ENCODE data around the gene ICOSLG.
A peak's percentile ranks its signal among the peaks of the same experiment; 100 is the strongest.
"Not testable (repeated sequence)": the region's sequence is repeated elsewhere in the genome, so short reads cannot be mapped to it uniquely, and the experiment has no call there.

Gene ICOSLG

GRCh38 chr21:44286086-44286715 is 45.5 kb upstream of the ICOSLG start:
- TF ChIP-seq EZH2phosphoT487 (IDR thresholded peaks at IDR 0.05; ENCODE audit: low read depth) (no peak), CTCF (IDR thresholded peaks at IDR 0.05; ENCODE audit: low read depth, low read length) (no peak)
- H3K36me3 ChIP-seq (replicated peaks; ENCODE audit: low read depth, low read length), result no peaks in the 10 kb centered on the region
- H3K9me3 ChIP-seq (ENCODE audit: insufficient read depth, low read length), result no peaks in the 10 kb centered on the region
- H3K4me1 ChIP-seq (ENCODE audit: low read length), result peaks cover 67% of the 10 kb centered on the region
- H3K4me3 ChIP-seq (ENCODE audit: low read length), result peak overlapping the region; percentile 59; the same call in 1 of the 2 replicates
- no peak overlapping the region for H3K27ac ChIP-seq (ENCODE audit: low read length)
- no peak overlapping the region for H3K9ac ChIP-seq (ENCODE audit: low read length)
- no peaks in the 10 kb centered on the region for H4K20me1 ChIP-seq (ENCODE audit: insufficient read depth, low read length)
- H3K79me2 ChIP-seq (ENCODE audit: low read length), result no peaks in the 10 kb centered on the region
- H3K4me2 ChIP-seq (ENCODE audit: low read length), result peak overlapping the region; percentile 58
- no peaks in the 10 kb centered on the region for H3K27me3 ChIP-seq (ENCODE audit: low read depth, low read length)
- no peak overlapping the region for H2AFZ ChIP-seq (ENCODE audit: low read depth, low read length)

DNA sequence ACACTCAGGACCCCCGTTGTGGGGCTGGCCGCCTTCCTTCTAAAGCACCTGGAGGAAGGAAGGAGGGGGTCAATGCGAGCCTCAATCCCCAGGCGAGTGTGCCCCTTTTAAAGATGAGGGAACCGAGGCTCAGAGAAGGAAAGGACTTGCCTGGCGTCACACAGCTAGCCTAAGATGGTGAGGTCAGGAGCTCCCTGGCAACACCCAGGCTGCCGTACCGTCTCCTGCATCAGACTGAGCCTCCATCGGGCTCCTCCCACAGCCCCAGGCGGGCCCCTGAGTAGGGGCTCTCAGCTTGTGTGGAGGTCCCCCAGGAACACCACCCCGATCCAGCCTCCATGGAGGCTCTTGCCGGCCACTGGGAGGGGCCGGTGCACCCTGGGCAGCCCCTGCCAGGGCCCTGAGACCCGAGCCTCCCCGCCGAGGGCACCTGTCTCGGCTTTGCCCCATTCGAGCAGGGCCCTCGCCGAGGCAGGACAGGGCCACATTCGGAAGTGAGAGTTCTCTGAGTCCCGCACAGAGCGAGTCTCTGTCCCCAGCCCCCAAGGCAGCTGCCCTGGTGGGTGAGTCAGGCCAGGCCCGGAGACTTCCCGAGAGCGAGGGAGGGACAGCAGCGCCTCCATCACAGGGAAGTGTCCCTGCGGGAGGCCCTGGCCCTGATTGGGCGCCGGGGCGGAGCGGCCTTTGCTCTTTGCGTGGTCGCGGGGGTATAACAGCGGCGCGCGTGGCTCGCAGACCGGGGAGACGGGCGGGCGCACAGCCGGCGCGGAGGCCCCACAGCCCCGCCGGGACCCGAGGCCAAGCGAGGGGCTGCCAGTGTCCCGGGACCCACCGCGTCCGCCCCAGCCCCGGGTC is 44.6 kb upstream of the ICOSLG start, which contains the start of gene AIRE:
AIRE (plus strand) TSS at position 739 of the 855 bp plus-strand sequence. CDS start 131 bp downstream, outside the sequence.
- H3K4me3 ChIP-seq (ENCODE audit: low read length), result peak within 1 kb of the TSS; percentile 59; the same call in 1 of the 2 replicates
- H3K9ac ChIP-seq (ENCODE audit: low read length), result peak within 1 kb of the TSS; percentile 26; the same call in 1 of the 2 replicates
- H3K79me2 ChIP-seq (ENCODE audit: low read length), result no peaks in the 10 kb centered on the region
- H2AFZ ChIP-seq (ENCODE audit: low read depth, low read length), result no peak within 1 kb of the TSS; the same call in 1 of the 2 replicates
- TF ChIP-seq CTCF (IDR thresholded peaks at IDR 0.05; ENCODE audit: low read depth, low read length) (no peak), EZH2phosphoT487 (IDR thresholded peaks at IDR 0.05; ENCODE audit: low read depth) (no peak)
- peaks cover 59% of the 10 kb centered on the region for H3K4me1 ChIP-seq (ENCODE audit: low read length)
- H3K27ac ChIP-seq (ENCODE audit: low read length), result peak within 1 kb of the TSS; percentile 21; the same call in 1 of the 2 replicates
- no peaks in the 10 kb centered on the region for H3K9me3 ChIP-seq (ENCODE audit: insufficient read depth, low read length)
- no peaks in the 10 kb centered on the region for H3K36me3 ChIP-seq (replicated peaks; ENCODE audit: low read depth, low read length)
- H3K4me2 ChIP-seq (ENCODE audit: low read length), result peak within 1 kb of the TSS; percentile 58
- H4K20me1 ChIP-seq (ENCODE audit: insufficient read depth, low read length), result no peaks in the 10 kb centered on the region
- H3K27me3 ChIP-seq (ENCODE audit: low read depth, low read length), result no peaks in the 10 kb centered on the region

DNA sequence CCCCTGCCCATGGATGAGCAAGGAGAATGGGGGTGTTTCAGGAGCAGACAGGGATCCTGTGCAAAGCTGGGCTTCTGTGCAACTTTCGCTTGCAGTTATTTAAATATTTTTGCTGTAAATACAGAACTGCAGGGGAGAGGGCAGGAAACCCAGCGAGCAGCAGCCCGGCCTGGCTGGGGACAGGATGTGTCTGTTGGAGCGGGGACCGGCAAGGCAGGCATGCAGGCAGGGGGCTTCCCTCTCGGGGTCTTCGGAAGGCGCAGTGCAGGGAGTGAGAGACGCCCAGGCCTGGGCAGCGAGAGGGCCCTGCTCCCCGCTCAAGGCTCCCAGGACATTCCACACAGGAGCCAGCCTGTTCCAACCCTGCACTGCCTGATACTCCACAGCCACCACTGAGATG is 43.2 kb upstream of the ICOSLG start:
- Histone ChIP-seq H3K4me2 (ENCODE audit: low read length) (peak overlapping the region; percentile 22; the same call in 1 of the 2 replicates), H3K79me2 (ENCODE audit: low read length) (no peaks in the 10 kb centered on the region), H3K9ac (ENCODE audit: low read length) (no peak overlapping the region), H3K36me3 (replicated peaks; ENCODE audit: low read depth, low read length) (no peaks in the 10 kb centered on the region), H4K20me1 (ENCODE audit: insufficient read depth, low read length) (no peaks in the 10 kb centered on the region), H3K4me3 (ENCODE audit: low read length) (no peak overlapping the region), H3K9me3 (ENCODE audit: insufficient read depth, low read length) (no peaks in the 10 kb centered on the region), H3K27me3 (ENCODE audit: low read depth, low read length) (no peaks in the 10 kb centered on the region), H2AFZ (ENCODE audit: low read depth, low read length) (no peak overlapping the region), H3K4me1 (ENCODE audit: low read length) (peaks cover 59% of the 10 kb centered on the region), H3K27ac (ENCODE audit: low read length) (peak overlapping the region; percentile 19; the same call in 1 of the 2 replicates)
- TF ChIP-seq EZH2phosphoT487 (IDR thresholded peaks at IDR 0.05; ENCODE audit: low read depth) (no peak), CTCF (IDR thresholded peaks at IDR 0.05; ENCODE audit: low read depth, low read length) (no peak)

GRCh38 chr21:44283211-44283785 is 42.6 kb upstream of the ICOSLG start:
- not testable (repeated sequence) for H3K27me3 ChIP-seq (ENCODE audit: low read depth, low read length)

More at GRCh38 chr21:44283211-44283785, 42.6 kb upstream of the ICOSLG start:
- Histone ChIP-seq H3K4me2 (ENCODE audit: low read length) (peak overlapping the region; percentile 56; the same call in 1 of the 2 replicates), H3K27ac (ENCODE audit: low read length) (peak overlapping the region; percentile 19; the same call in 1 of the 2 replicates), H3K4me1 (ENCODE audit: low read length) (peaks cover 59% of the 10 kb centered on the region)
- not testable (repeated sequence) for H2AFZ ChIP-seq (ENCODE audit: low read depth, low read length); H3K9me3 ChIP-seq (ENCODE audit: insufficient read depth, low read length); H3K9ac ChIP-seq (ENCODE audit: low read length); H3K4me3 ChIP-seq (ENCODE audit: low read length); H3K36me3 ChIP-seq (replicated peaks; ENCODE audit: low read depth, low read length); H4K20me1 ChIP-seq (ENCODE audit: insufficient read depth, low read length); H3K79me2 ChIP-seq (ENCODE audit: low read length)

Data from OCI-LY3 (cell line).